KG1 (cell line): ENCODE data around the gene TMEM168.
"Not testable (repeated sequence)": the region's sequence is repeated elsewhere in the genome, so short reads cannot be mapped to it uniquely, and the experiment has no call there.

Experiments used
- DNase-seq: peaks from one replicate; lab custom pipeline; 2025; lab: John Stamatoyannopoulos, UW

Gene TMEM168, protein sequence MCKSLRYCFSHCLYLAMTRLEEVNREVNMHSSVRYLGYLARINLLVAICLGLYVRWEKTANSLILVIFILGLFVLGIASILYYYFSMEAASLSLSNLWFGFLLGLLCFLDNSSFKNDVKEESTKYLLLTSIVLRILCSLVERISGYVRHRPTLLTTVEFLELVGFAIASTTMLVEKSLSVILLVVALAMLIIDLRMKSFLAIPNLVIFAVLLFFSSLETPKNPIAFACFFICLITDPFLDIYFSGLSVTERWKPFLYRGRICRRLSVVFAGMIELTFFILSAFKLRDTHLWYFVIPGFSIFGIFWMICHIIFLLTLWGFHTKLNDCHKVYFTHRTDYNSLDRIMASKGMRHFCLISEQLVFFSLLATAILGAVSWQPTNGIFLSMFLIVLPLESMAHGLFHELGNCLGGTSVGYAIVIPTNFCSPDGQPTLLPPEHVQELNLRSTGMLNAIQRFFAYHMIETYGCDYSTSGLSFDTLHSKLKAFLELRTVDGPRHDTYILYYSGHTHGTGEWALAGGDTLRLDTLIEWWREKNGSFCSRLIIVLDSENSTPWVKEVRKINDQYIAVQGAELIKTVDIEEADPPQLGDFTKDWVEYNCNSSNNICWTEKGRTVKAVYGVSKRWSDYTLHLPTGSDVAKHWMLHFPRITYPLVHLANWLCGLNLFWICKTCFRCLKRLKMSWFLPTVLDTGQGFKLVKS

DNA sequence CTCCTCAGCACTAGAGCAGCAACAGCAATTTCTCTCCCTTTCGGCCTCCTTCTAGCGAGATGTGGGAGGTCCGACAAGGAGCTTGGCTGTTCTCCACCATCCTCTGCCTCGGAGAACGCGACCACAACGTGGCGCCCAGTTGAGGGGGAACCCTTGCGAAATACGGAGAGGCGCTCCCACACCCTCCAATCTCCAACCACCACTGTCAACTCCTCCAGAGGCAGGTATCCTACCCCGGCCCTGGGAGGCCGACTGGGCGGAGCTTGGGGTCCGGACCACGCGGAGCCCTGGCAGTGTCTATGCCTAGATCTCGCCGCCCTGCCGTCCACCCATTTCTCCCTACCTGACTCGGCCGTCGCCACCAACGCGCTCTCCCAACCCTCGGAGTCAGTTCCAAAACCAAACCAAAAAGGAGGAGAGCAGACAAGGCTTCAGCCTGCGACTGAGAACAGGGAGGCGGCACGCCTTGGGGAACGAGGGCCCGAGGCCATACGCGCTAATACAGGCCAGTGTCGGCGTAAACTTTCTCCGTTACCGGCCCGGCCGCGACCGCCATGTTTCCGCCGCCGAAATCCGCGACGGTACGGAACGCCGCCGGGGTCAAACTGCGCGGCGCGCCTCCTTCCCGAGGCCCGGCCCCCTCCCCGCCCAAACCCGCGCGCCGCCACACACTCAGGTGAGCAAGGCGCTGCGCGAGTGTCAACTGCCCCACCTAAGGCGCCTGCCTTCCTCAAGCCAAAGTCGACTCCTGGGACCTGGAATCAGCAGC lies at the start of gene TMEM168:
TSS of gene TMEM168 (minus strand) at position 577 of the 769 bp plus-strand sequence. CDS start 5,568 bp downstream, outside the sequence.
- DNase-seq: peak; percentile 22

DNA sequence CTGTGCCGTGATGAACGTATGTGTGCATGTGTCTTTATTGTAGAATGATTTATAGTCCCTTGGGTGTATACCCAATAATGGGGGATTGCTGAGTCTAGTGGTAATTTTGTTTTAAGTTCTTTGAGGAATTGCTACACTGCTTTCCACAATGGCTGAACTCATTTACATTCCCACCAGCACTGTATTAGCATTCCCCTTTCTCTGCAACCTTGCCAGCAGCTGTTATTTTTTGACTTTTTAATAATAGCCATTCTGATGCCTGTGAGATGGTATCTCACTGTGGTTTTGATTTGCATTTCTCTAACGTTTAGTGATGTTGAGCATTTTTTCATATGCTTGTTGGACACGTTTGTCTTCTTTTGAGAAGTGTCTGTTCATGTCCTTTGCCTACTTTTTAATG lies 45.7 kb upstream of the TMEM168 start:
- not testable (repeated sequence) for DNase-seq

DNA sequence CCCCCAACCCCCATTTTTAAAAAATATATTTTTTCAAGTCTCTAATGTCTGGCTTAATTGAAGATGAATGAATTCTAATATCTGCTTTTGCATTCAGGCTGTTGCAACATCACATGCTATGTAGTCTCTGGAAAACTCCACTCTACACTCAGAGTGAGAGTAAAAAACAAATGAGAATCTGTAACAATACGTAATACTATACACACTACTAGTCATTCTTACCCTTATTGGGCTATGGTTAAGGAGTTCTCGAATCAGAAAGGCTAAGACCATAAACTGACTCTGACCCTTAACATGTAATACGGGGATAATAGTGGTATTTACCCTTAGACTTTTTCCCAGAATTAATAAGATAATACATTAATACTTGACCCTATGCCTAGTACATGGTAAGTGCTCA lies 42.9 kb upstream of the TMEM168 start:
- DNase-seq: no peak

DNA sequence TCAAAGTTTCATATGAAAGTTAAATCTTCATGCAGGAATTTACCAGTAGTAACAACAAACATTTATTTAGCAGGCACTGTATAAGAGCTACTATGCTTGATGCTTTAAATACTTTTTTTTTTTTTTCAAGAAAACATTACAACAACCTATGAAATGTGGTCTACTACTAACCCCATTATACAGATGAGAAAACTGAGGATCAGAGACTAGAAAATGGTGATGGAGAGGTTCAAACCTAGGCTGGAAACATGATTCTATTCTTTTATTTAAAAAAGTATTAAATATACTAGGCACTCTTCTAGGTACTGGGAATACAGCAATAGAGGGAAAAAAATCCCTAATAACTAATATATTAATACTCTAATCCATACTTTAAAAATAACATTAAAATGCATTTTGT lies 40.6 kb upstream of the TMEM168 start:
- DNase-seq: no peak

DNA sequence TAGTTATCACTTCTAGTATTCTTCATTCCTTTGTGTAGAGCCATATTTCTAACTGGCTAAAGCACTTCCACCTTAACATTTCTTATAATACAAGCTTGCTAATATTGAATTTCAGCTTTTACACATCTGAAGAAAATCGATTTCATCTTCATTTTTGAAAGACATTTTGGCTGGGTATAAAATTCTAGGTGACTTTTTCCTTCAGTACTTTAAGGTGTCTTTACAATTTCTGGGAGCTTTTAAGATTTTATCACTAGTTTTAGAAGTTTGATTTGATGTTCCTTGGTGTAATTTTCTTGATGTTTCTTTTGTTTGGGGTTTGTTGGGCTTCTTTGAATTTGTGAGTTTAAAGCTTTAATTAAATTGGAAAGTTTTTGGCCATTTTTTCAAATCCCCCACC lies 38.5 kb upstream of the TMEM168 start:
- DNase-seq: no peak

DNA sequence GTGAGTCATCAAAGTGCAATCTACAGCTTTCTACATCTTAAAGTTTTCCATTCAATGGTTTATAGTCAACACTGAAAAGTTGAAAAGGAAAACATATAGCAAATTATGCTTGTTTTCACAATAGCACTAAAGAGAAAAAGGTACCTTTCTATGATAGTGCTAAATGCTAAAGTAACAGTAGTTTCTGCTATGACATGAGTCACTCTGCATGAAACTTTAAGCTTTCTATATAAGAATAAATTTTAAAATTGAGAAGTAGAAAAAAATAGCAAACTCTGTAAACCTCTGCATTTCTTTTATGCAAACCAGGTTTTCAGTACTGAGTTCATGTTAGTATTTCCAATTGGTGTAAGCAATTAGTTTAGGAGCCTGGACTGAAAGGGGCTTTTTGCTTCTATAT lies 31.2 kb upstream of the TMEM168 start:
- no peak for DNase-seq

DNA sequence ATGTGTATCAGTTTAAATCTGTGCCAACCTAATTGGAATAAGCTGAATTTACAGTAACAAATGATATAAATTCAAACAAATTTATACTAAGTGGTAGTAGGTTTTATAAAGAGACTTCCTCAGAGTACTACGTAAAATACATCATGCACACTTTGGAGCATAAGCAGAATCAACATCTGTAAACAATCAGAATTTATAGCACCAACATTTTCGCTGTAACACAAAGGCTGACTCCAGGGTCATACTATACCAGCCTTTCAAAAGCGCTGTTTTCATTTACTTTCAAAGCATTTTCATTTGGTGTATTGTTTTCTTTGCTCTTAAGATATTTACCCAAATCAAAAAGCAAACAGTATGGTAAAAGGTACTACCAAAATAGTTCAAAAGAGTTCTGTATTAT lies 29.3 kb upstream of the TMEM168 start:
- DNase-seq: no peak

DNA sequence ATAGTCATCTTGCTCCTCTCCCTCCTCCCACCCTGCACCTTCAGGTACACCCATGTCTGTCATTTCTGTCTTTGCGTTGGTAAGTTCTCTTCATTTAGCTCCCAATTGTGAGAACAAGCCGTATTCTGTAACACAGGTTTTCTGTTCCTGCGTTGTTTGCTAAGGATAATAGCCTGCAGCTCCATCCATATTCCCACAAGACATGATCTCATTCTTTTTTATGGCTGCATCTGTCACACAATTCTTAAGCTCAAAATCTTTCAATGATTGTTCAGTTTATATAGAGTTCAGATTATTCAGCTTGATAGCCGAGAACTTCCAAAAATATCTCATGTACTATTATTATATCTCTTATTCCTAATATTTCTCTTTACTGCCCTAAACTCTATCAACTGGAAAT lies 16.0 kb upstream of the TMEM168 start:
- no peak for DNase-seq

DNA sequence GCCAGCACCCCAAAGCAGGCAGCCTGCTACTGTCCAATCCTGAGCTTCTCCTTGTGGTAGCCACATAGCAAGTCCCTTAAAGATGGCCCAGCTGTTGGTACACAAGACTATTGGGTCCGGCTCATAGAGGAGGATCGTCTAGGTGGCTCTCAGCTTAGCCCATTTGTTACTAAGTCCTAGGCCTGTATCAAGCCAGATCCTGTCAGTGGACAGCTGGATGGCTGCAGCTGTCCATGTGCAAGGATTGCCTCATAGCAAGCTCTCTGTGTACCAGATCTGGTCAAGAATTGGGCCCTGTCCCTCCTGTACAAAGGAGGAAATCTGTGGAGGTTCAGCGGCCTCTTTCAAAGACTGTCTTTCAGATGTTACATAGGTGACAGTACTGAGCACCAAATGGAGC lies 12.2 kb upstream of the TMEM168 start:
- DNase-seq: no peak

DNA sequence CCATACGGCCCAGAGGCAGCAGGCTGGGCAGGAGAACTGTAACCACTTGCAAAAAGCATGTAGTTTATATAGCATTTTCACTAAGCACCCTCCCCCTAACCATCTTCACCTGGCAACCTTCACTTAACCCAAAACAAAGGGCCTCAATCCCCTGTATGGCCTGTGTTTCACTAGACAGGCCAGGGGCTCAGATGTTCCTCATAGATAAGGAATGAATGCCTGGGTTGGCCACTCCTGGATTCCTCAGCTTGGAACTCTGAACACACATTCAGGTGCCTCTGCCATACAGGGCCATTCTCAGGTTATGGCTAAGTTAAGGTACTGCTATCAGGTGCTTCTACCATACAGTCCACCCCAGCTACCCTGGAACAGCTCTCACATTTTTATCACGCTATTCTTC lies 10.3 kb upstream of the TMEM168 start:
- DNase-seq: no peak

DNA sequence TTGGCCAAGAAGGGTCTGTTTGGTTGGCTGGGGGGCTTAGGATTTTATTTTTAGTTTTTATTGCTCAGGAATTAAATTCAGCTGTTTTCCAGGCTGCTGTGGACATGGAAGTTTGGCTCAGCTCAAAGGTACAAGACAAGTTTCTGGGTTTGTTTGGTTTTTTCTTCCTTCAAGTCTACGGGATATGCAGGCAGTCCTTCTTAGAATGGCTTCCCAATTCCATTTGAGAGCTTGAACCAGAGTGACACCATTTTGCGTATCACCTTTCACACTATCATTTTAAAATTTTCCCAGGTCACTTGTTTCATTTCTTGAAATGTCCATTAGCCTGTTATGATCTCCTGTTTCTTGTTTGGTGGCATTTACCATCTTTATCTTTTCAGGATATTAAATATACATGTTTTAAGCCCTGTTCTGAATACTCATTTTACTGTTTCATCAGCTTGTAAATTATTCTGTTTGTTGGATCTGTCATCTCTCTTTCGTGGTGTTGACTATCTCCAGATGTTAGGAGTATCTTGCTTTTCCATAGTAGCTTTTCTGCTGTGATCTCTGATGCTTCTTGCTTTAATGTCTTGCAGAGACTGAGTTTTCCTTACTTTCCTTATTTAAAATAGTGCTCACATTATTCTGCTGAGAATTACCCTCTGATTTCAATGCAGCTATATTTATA lies 9.4 kb upstream of the TMEM168 start:
- no peak for DNase-seq

DNA sequence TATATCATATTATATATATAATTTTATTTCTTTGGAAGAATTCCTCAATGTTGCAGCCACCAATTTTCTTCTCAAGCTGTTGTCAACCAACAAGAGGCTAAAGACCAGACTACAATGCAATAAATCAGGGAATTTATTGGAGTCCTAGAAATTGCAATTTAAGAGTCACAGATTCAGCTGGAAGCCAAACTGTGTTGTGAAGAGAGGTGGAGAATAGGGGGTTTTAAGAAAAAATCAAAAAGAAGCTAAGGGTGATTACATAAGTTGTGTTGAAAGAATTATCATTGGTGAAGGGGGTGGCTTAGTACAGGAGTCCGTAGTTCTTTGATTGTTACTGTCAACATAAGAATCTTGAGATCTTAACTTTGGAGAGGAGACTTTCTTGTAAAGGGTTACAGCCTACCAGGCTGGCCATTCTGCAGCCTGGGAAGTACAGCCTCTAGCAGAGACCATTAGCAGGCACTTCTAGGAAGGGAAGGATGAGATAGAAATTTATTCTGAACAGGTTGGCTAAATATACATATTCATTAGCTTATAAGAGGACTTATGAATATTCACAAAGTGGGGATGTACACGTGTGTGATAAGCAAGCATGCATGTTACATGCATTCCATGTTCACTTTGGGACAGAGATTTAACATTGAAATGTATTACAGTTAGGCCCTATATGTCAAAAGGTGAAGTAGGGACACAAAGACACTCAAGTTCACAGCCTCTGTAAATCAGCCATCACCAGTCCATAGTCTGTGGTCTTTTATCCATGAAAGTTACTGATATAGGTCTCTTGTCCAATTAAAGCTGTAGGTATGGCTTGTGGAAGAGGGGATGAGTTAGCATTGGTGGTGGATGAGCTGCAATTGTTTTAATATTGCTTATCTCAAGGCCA lies 8.3 kb upstream of the TMEM168 start:
- DNase-seq: no peak

DNA sequence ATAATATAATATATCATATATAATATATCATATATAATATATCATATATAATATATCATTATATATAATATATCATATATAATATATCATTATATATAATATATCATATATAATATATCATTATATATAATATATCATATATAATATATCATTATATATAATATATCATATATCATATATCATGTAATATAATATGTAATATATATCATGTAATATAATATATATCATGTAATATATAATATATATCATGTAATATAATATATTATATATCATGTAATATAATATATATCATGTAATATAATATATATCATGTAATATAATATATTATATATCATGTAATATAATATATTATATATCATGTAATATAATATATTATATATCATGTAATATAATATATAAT lies 6.4 kb upstream of the TMEM168 start:
- not testable (repeated sequence) for DNase-seq

DNA sequence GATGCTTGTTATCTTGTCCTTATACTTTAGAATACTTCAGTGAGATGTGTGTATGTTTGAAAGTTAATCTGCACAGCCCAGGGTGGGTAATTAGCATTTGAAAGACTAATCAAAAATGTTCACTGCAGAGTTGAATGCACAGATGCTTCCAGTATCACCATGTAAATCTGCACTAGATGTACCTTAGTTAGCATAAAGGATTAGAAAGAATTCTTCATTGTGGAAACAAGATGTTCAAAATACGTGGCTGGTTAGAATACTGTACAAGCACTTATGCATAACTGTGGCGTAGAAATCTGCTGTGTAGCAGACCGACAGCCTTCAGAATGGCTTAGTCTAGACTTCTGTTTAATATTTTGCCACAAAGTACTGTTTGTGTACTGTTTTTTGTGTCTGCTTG lies 2.2 kb upstream of the TMEM168 start:
- DNase-seq: no peak

DNA sequence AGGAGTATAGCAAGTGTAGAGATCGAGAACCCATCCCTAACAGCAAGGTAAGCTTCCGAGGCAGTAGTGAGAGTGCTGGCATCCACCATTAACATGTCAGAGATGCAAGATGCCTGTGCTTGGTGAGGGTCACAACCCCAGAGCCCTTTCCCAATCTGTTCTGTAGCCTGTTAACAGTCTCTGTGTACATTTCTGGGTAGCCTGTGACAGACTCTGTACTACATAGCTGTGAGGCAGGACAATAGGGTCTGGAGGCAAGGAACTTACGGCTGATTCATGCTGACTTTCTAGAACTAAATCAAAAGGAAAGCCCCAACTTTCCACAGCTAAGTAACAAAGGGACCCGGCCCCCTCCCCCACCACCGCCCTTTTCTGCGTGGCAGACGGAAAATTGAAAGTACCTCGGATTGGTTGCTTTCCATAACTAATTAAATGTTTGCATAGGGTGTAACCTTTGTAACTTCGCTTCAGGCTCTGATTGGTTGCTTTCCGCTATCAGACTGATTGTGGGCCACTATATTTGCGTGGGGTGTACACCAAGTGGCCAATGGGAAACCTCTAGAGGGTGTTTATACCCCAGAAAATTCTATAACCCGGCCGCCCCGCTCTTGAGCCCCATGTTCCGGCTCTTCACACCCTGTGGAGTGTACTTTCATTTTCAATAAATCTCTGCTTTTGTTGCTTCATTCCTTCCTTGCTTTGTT lies 1.4 kb upstream of the TMEM168 start:
- DNase-seq: no peak

DNA sequence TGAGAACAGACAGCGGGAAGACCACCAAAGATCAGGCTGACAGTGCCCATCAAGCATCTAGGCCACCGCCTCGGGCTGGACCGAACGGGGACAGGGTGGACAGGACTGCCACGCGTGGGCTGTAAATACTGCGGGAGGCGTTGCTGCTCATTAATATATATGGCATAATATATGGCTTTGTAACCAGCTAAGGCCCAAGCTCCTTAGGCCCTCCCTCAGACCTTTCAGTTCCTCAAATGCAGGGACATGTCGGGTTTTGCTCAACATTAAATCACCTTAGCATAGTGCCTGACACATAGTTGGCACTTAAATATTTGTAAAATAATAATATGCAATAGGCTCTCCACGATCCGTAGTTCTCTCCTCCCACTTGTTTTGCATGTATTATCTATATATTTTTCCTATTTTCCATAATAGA lies 402 bp upstream of the TMEM168 start:
- peak; percentile 4 for DNase-seq

DNA sequence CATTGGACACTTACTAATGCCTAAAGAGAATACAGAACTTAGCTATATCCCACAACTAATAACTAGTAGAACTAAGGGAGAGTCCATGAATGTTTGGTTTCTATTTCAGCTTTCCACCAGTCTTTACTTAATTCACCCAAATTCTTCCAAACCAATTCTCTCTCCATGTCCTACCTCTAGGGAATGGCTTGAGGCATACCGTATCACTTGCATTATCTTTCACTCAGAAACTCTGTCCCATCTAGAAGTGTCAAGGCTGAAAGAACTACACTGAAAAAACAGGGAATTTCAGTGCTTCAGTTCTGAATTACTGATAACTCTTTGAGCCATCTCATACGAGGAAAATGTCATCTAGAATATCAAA lies 758 bp downstream of the TMEM168 start:
- DNase-seq: no peak

DNA sequence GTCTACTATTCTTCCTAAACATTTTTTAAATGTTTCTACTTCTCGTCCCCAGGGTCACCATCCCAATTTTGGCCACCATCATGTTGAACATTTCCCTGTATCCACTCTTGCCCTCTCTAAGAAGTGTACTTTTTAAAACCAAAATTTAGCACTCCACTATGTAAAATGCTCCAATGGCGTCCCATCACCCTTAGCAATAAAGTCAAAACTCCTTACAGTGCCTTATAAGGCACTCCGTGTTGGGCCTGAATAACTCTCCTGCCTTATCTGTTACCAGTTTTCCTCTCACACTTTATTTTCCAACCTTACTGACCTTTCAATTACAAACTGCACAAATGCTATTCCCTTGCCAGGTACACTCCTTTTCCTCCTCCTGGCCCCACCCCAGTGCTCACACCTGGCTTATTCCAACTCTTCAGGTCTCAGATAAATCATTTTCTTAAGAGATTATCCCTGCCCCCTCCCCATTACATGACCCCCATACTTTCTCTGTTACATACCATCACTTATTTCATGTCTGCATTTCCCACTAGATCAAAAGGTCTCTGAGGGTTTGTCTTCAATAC lies 1.3 kb downstream of the TMEM168 start:
- no peak for DNase-seq

DNA sequence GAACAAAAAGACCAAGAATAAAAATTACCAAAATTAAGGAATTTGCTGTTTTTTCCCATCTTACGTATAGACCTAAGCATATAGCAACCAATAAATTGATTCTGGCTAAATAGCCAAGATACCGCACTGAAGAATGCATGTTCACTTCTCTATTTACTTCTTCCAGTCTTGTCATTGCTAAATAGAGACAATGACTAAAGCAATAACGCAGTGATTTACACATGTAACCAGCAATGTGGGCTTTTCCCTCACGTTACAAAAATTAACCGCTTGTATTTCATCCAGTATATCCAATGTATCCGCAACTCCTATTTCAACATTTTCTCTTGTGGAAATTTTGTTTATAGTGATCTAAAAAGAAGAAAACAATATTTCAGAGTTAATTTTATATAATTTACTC lies 5.6 kb downstream of the TMEM168 start:
- DNase-seq: no peak

DNA sequence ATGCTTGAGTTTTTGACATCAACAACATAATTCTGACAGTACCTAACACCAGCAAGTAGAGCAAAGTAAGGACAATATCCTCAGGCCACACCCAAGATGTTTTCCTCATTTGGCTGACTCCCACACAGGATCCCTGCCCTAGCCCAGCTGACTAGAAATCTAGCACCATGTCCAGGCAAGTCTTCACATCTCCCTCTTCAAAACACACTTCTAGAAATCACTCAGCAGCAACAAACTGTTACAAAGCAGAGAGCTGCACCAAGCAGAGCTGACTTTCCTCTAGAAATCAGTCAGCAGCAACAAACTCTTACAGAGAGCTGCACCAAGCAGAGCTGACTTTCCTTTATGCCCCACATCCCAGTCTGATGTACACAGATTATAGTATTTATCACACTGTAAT lies 7.7 kb downstream of the TMEM168 start:
- DNase-seq: no peak
